ENCODE measurements around the gene OR11L1.

GRCh38 chr1:247864644-247865043 lies 22.9 kb upstream of the OR11L1 start:
- TF ChIP-seq EZH2phosphoT487 (IDR thresholded peaks at IDR 0.05; ENCODE audit: borderline replicate concordance, low read depth, low read length) (no peak), CTCF (conservative IDR thresholded peaks at IDR 0.05; ENCODE audit: low read length) (no peak)

All from OCI-LY7 (cell line).